ENCODE data around the gene HRCT1.

HRCT1 gene

GRCh38 chr9:35905912-35906679 is at the start of gene HRCT1:
Gene HRCT1, plus strand, starts transcription at chr9:35906202. Its CDS starts 86 bp downstream, at chr9:35906288.
- no peaks in the 10 kb centered on the region for H3K36me3 Mint-ChIP-seq
- H3K9me3 Mint-ChIP-seq (ENCODE audit: low read depth), result no peaks in the 10 kb centered on the region
- H3K27ac Mint-ChIP-seq, result no peak within 1 kb of the TSS
- no peak within 1 kb of the TSS for H3K4me3 Mint-ChIP-seq
- peaks cover 45% of the 10 kb centered on the region for H3K4me1 Mint-ChIP-seq (ENCODE audit: low read depth)
- peaks cover 1% of the 10 kb centered on the region for H3K27me3 Mint-ChIP-seq

- H3K4me3 Mint-ChIP-seq, result no peak overlapping the region
- H3K27ac Mint-ChIP-seq, result no peak overlapping the region
- no peaks in the 10 kb centered on the region for H3K27me3 Mint-ChIP-seq
- H3K36me3 Mint-ChIP-seq, result no peaks in the 10 kb centered on the region
- no peaks in the 10 kb centered on the region for H3K4me1 Mint-ChIP-seq (ENCODE audit: low read depth)
- H3K9me3 Mint-ChIP-seq (ENCODE audit: low read depth), result no peaks in the 10 kb centered on the region
These were observed 49.8 kb upstream of the HRCT1 start for GRCh38 chr9:35856206-35856605.

- Mint-ChIP-seq H3K36me3 (no peaks in the 10 kb centered on the region), H3K4me3 (no peak overlapping the region), H3K27ac (no peak overlapping the region), H3K9me3 (ENCODE audit: low read depth) (no peaks in the 10 kb centered on the region), H3K4me1 (ENCODE audit: low read depth) (no peaks in the 10 kb centered on the region), H3K27me3 (no peaks in the 10 kb centered on the region)
These were observed 49.1 kb upstream of the HRCT1 start for GRCh38 chr9:35856882-35857281.

GRCh38 chr9:35858458-35858857 is 47.5 kb upstream of the HRCT1 start:
- H3K4me3 Mint-ChIP-seq, result no peak overlapping the region
- peaks cover 4% of the 10 kb centered on the region for H3K27me3 Mint-ChIP-seq
- no peaks in the 10 kb centered on the region for H3K36me3 Mint-ChIP-seq
- H3K4me1 Mint-ChIP-seq (ENCODE audit: low read depth), result no peaks in the 10 kb centered on the region
- H3K27ac Mint-ChIP-seq, result no peak overlapping the region
- H3K9me3 Mint-ChIP-seq (ENCODE audit: low read depth), result no peaks in the 10 kb centered on the region

- H3K27ac Mint-ChIP-seq, result no peak overlapping the region
- H3K36me3 Mint-ChIP-seq, result no peaks in the 10 kb centered on the region
- no peaks in the 10 kb centered on the region for H3K4me1 Mint-ChIP-seq (ENCODE audit: low read depth)
- H3K9me3 Mint-ChIP-seq (ENCODE audit: low read depth), result no peaks in the 10 kb centered on the region
- peaks cover 4% of the 10 kb centered on the region for H3K27me3 Mint-ChIP-seq
- no peak overlapping the region for H3K4me3 Mint-ChIP-seq
These were observed 46.6 kb upstream of the HRCT1 start for GRCh38 chr9:35859310-35859989.

- no peak overlapping the region for H3K4me3 Mint-ChIP-seq
- H3K27me3 Mint-ChIP-seq, result peaks cover 4% of the 10 kb centered on the region
- H3K36me3 Mint-ChIP-seq, result no peaks in the 10 kb centered on the region
- H3K4me1 Mint-ChIP-seq (ENCODE audit: low read depth), result no peaks in the 10 kb centered on the region
- no peaks in the 10 kb centered on the region for H3K9me3 Mint-ChIP-seq (ENCODE audit: low read depth)
- no peak overlapping the region for H3K27ac Mint-ChIP-seq
These were observed 46.0 kb upstream of the HRCT1 start for GRCh38 chr9:35859990-35860339.

- Mint-ChIP-seq H3K27ac (no peak overlapping the region), H3K4me3 (no peak overlapping the region)
These were observed 44.7 kb upstream of the HRCT1 start for GRCh38 chr9:35861161-35861897.

GRCh38 chr9:35862328-35862727 is 43.7 kb upstream of the HRCT1 start:
- no peaks in the 10 kb centered on the region for H3K36me3 Mint-ChIP-seq
- H3K27me3 Mint-ChIP-seq, result peaks cover 11% of the 10 kb centered on the region
- H3K4me3 Mint-ChIP-seq, result no peak overlapping the region
- no peaks in the 10 kb centered on the region for H3K9me3 Mint-ChIP-seq (ENCODE audit: low read depth)
- no peaks in the 10 kb centered on the region for H3K4me1 Mint-ChIP-seq (ENCODE audit: low read depth)
- H3K27ac Mint-ChIP-seq, result no peak overlapping the region

More at GRCh38 chr9:35861161-35861897, 44.7 kb upstream of the HRCT1 start:
- H3K4me1 Mint-ChIP-seq (ENCODE audit: low read depth), result no peaks in the 10 kb centered on the region
- peaks cover 9% of the 10 kb centered on the region for H3K27me3 Mint-ChIP-seq
- no peaks in the 10 kb centered on the region for H3K9me3 Mint-ChIP-seq (ENCODE audit: low read depth)
- H3K36me3 Mint-ChIP-seq, result no peaks in the 10 kb centered on the region

- no peaks in the 10 kb centered on the region for H3K4me1 Mint-ChIP-seq (ENCODE audit: low read depth)
- no peaks in the 10 kb centered on the region for H3K36me3 Mint-ChIP-seq
- H3K27me3 Mint-ChIP-seq, result peaks cover 12% of the 10 kb centered on the region
- no peak overlapping the region for H3K4me3 Mint-ChIP-seq
- no peak overlapping the region for H3K27ac Mint-ChIP-seq
- H3K9me3 Mint-ChIP-seq (ENCODE audit: low read depth), result no peaks in the 10 kb centered on the region
These were observed 42.4 kb upstream of the HRCT1 start for GRCh38 chr9:35863583-35863982.

GRCh38 chr9:35864695-35865255 is 41.2 kb upstream of the HRCT1 start:
- no peaks in the 10 kb centered on the region for H3K9me3 Mint-ChIP-seq (ENCODE audit: low read depth)
- no peaks in the 10 kb centered on the region for H3K36me3 Mint-ChIP-seq
- H3K27me3 Mint-ChIP-seq, result peaks cover 13% of the 10 kb centered on the region
- no peaks in the 10 kb centered on the region for H3K4me1 Mint-ChIP-seq (ENCODE audit: low read depth)
- no peak overlapping the region for H3K27ac Mint-ChIP-seq
- H3K4me3 Mint-ChIP-seq, result no peak overlapping the region

GRCh38 chr9:35867538-35867937 is 38.5 kb upstream of the HRCT1 start:
- Mint-ChIP-seq H3K9me3 (ENCODE audit: low read depth) (no peaks in the 10 kb centered on the region), H3K36me3 (no peaks in the 10 kb centered on the region), H3K27ac (no peak overlapping the region), H3K27me3 (peaks cover 13% of the 10 kb centered on the region), H3K4me1 (ENCODE audit: low read depth) (no peaks in the 10 kb centered on the region), H3K4me3 (no peak overlapping the region)

GRCh38 chr9:35868933-35869332 is 37.1 kb upstream of the HRCT1 start:
- H3K4me1 Mint-ChIP-seq (ENCODE audit: low read depth), result no peaks in the 10 kb centered on the region
- peaks cover 9% of the 10 kb centered on the region for H3K27me3 Mint-ChIP-seq
- H3K27ac Mint-ChIP-seq, result no peak overlapping the region
- no peak overlapping the region for H3K4me3 Mint-ChIP-seq
- H3K36me3 Mint-ChIP-seq, result no peaks in the 10 kb centered on the region
- H3K9me3 Mint-ChIP-seq (ENCODE audit: low read depth), result no peaks in the 10 kb centered on the region

GRCh38 chr9:35869621-35870216 is 36.3 kb upstream of the HRCT1 start:
- no peaks in the 10 kb centered on the region for H3K36me3 Mint-ChIP-seq
- H3K4me1 Mint-ChIP-seq (ENCODE audit: low read depth), result no peaks in the 10 kb centered on the region
- H3K4me3 Mint-ChIP-seq, result no peak overlapping the region
- no peak overlapping the region for H3K27ac Mint-ChIP-seq
- H3K27me3 Mint-ChIP-seq, result peaks cover 9% of the 10 kb centered on the region
- no peaks in the 10 kb centered on the region for H3K9me3 Mint-ChIP-seq (ENCODE audit: low read depth)

GRCh38 chr9:35870351-35870923 is 35.6 kb upstream of the HRCT1 start, which contains the start of gene OR13J1:
Gene OR13J1, minus strand, starts transcription at chr9:35870401. Its CDS starts 0 bp downstream, at chr9:35870401.
- no peaks in the 10 kb centered on the region for H3K9me3 Mint-ChIP-seq (ENCODE audit: low read depth)
- H3K27ac Mint-ChIP-seq, result no peak within 1 kb of the TSS
- no peaks in the 10 kb centered on the region for H3K4me1 Mint-ChIP-seq (ENCODE audit: low read depth)
- H3K36me3 Mint-ChIP-seq, result no peaks in the 10 kb centered on the region
- H3K4me3 Mint-ChIP-seq, result no peak within 1 kb of the TSS
- H3K27me3 Mint-ChIP-seq, result peaks cover 8% of the 10 kb centered on the region

All from activated naive CD8-positive, alpha-beta T cell (primary cell).